Thyroid gland (tissue), 4 donors: ENCODE measurements around the gene MARK3. TPM values are rescaled to one million over a fixed set of nuclear protein-coding genes. Genes with fewer than 3 reads are reported as not detected.

Source experiments
- DNase-seq, 2 donors: peaks; one replicate each; pipeline ENCODE4 v3.0.0-alpha.2; 2019
- H3K27ac ChIP-seq, 3 donors: fragments of 200-600 bp; sonication (generic); 1 replicate in 2 of 3; 2 replicates in 1 of 3; pipeline ENCODE4 v1.5.1; 2016 to 2019; ENCODE audit warnings: mild to moderate bottlenecking in 1 of 3, moderate library complexity in 1 of 3
- H3K27me3 ChIP-seq: fragments of 200-600 bp; sonication (generic); one replicate; pipeline ENCODE4 v1.5.1; 2019
- H3K36me3 ChIP-seq, 2 donors: fragments of 200-600 bp; sonication (generic); one replicate each; pipeline ENCODE4 v1.5.1; 2016 to 2019
- H3K4me1 ChIP-seq, 2 donors: fragments of 200-600 bp; sonication (generic); one replicate each; pipeline ENCODE4 v1.5.1; 2017 to 2019
- H3K4me3 ChIP-seq, 3 donors: fragments of 200-600 bp; sonication (generic); replicated peaks in 1 of 3; 1 replicate in 2 of 3; 2 replicates in 1 of 3; pipeline ENCODE4 v1.5.1; 2016; ENCODE audit warnings: mild to moderate bottlenecking in 1 of 3
- H3K9me3 ChIP-seq: fragments of 200-600 bp; sonication (generic); one replicate; pipeline ENCODE4 v1.5.1; 2017
- CTCF ChIP-seq, 6 experiments: fragments of 200-600 bp in 3 of 6; fragments of 450-650 bp in 3 of 6; sonication (generic) in 3 of 6; IDR thresholded peaks; one replicate each; pipeline ENCODE4 v1.5.1; 2016 to 2019; ENCODE audit warnings: antibody characterized with exemption in 6 of 6, mild to moderate bottlenecking in 2 of 6, inconsistent platforms in 1 of 6, moderate library complexity in 1 of 6
- POLR2A ChIP-seq, 2 donors: fragments of 450-650 bp; IDR thresholded peaks; one replicate each; pipeline ENCODE4 v1.6.1; 2017; ENCODE audit warnings: antibody characterized with exemption in 2 of 2, mild to moderate bottlenecking in 2 of 2, moderate library complexity in 1 of 2
- WGBS, 2 donors: methylation state at CpG; one replicate each; pipeline ENCODE4 v1.1.5; 2017; 5-methylcytosine and 5-hydroxymethylcytosine counted together
- intact Hi-C: fragments of 100-400 bp; cut with DNase I; formaldehyde crosslinking; loops from one replicate; pipeline ENCODE4 v1.15.1; 2023
- total RNA-seq, 4 donors: library from RNA; depleted of rRNA; stranded (reverse); fragments of >200 nt; gene quantifications; one replicate each; pipeline ENCODE4 v1.2.3, GENCODE V29; 2016

MARK3 gene
- total RNA-seq, 4 donors from 2014 or later, result 105 to 164 (median 114) TPM

- Histone ChIP-seq H3K9me3 (no peaks in the 10 kb centered on the region), H3K4me1 (peaks cover 0 to 31% of the 10 kb centered on the region in 2 donors), H3K4me3 (no peak overlapping the region), H3K27me3 (no peaks in the 10 kb centered on the region), H3K36me3 (no peaks in the 10 kb centered on the region), H3K27ac (no peak overlapping the region)
- no peak for TF ChIP-seq POLR2A (IDR thresholded peaks at IDR 0.05)
- TF ChIP-seq CTCF (IDR thresholded peaks at IDR 0.05), result no peak
- DNase-seq, result no peak
- intact Hi-C loops, result no loop called here
- 91 to 95% methylated on average over 3 of the region's 3 CpGs for WGBS, 2 donors
These were observed 36.3 kb downstream of the MARK3 start for GRCh38 chr14:103421556-103421955.

GRCh38 chr14:103423050-103423461 lies 37.8 kb downstream of the MARK3 start:
- WGBS, 2 donors, result 64 to 67% methylated on average over 1 of the region's 1 CpG
- no peak for DNase-seq
- Histone ChIP-seq H3K9me3 (no peaks in the 10 kb centered on the region), H3K36me3 (no peaks in the 10 kb centered on the region), H3K27me3 (no peaks in the 10 kb centered on the region), H3K4me3 (no peak overlapping the region), H3K27ac (peak overlapping the region in 2 of 3 donors; percentile 48 to 61), H3K4me1 (peaks cover 0 to 34% of the 10 kb centered on the region in 2 donors)
- TF ChIP-seq POLR2A (IDR thresholded peaks at IDR 0.05), result no peak
- no peak for TF ChIP-seq CTCF (IDR thresholded peaks at IDR 0.05)
- intact Hi-C loops, result no loop called here

- H3K9me3 ChIP-seq, result no peaks in the 10 kb centered on the region
- no peaks in the 10 kb centered on the region for H3K36me3 ChIP-seq
- H3K27me3 ChIP-seq, result no peaks in the 10 kb centered on the region
- WGBS, 2 donors, result 72 to 75% methylated on average over 3 of the region's 3 CpGs
- no peak for DNase-seq
- TF ChIP-seq POLR2A (IDR thresholded peaks at IDR 0.05), result no peak
- no peak for TF ChIP-seq CTCF (IDR thresholded peaks at IDR 0.05)
- intact Hi-C loops, result no loop called here
- peaks cover 4 to 38% of the 10 kb centered on the region in 2 donors for H3K4me1 ChIP-seq
- no peak overlapping the region for H3K4me3 ChIP-seq
- peak overlapping the region in 2 of 3 donors; percentile 18 to 21 for H3K27ac ChIP-seq
These were observed 42.5 kb downstream of the MARK3 start for GRCh38 chr14:103427485-103428443.

GRCh38 chr14:103428723-103429556 lies 43.7 kb downstream of the MARK3 start:
- no peaks in the 10 kb centered on the region for H3K27me3 ChIP-seq
- no peak for DNase-seq
- H3K36me3 ChIP-seq, result no peaks in the 10 kb centered on the region
- TF ChIP-seq CTCF (IDR thresholded peaks at IDR 0.05) (no peak), POLR2A (IDR thresholded peaks at IDR 0.05) (no peak)
- H3K4me1 ChIP-seq, result peaks cover 4 to 36% of the 10 kb centered on the region in 2 donors
- H3K4me3 ChIP-seq, result no peak overlapping the region
- H3K27ac ChIP-seq, result peak overlapping the region in 2 of 3 donors; percentile 3 to 15
- H3K9me3 ChIP-seq, result no peaks in the 10 kb centered on the region
- intact Hi-C loops, result no loop called here
- 83 to 84% methylated on average over 3 of the region's 3 CpGs for WGBS, 2 donors
